Hepatocyte (in vitro differentiated cells): ENCODE data around the gene CLINT1. TPM values are rescaled to one million over a fixed set of nuclear protein-coding genes. Genes with fewer than 3 reads are reported as not detected.

Experiments used
- DNase-seq: peaks from one replicate; pipeline ENCODE4 v3.0.0-alpha.2; 2016; ENCODE audit warnings: low spot score
- H2AFZ ChIP-seq: fragments of 200-600 bp; sonication (generic); 2 replicates; pipeline ENCODE4 v1.6.0; 2016; ENCODE audit warnings: antibody characterized with exemption, mild to moderate bottlenecking
- H3K27ac ChIP-seq: fragments of 200-600 bp; sonication (generic); 2 replicates; pipeline ENCODE4 v1.5.1; 2016; ENCODE audit warnings: mild to moderate bottlenecking
- H3K27me3 ChIP-seq: fragments of 200-600 bp; sonication (generic); 2 replicates; pipeline ENCODE4 v1.6.1; 2016
- H3K36me3 ChIP-seq: fragments of 200-600 bp; sonication (generic); replicated peaks from 2 replicates; pipeline ENCODE4 v1.5.1; 2016; ENCODE audit warnings: low read depth; ENCODE audit not compliant: insufficient read depth
- H3K4me1 ChIP-seq: fragments of 200-600 bp; sonication (generic); 2 replicates; pipeline ENCODE4 v1.5.1; 2016; ENCODE audit warnings: mild to moderate bottlenecking, moderate library complexity; ENCODE audit not compliant: insufficient read depth
- H3K4me2 ChIP-seq: fragments of 200-600 bp; sonication (generic); 2 replicates; pipeline ENCODE4 v1.6.0; 2016
- H3K4me3 ChIP-seq: fragments of 200-600 bp; sonication (generic); 2 replicates; pipeline ENCODE4 v1.5.1; 2016; ENCODE audit warnings: mild to moderate bottlenecking
- H3K79me2 ChIP-seq: fragments of 200-600 bp; sonication (generic); 2 replicates; pipeline ENCODE4 v1.6.0; 2017; ENCODE audit warnings: mild to moderate bottlenecking
- H3K9me2 ChIP-seq: fragments of 200-600 bp; sonication (generic); replicated peaks from 2 replicates; pipeline ENCODE4 v1.6.0; 2017; ENCODE audit warnings: mild to moderate bottlenecking; ENCODE audit not compliant: insufficient read depth
- H3K9me3 ChIP-seq: fragments of 200-600 bp; sonication (generic); 2 replicates; pipeline ENCODE4 v1.5.1; 2016; ENCODE audit warnings: low read depth, mild to moderate bottlenecking
- H4K20me1 ChIP-seq: fragments of 200-600 bp; sonication (generic); 2 replicates; pipeline ENCODE4 v1.6.0; 2016; ENCODE audit warnings: mild to moderate bottlenecking; ENCODE audit not compliant: insufficient read depth, poor library complexity, severe bottlenecking
- EZH2 ChIP-seq: fragments of 200-600 bp; sonication (generic); IDR thresholded peaks from 2 replicates; pipeline ENCODE4 v1.6.1; 2016; ENCODE audit warnings: antibody characterized with exemption, mild to moderate bottlenecking, borderline replicate concordance
- EZH2phosphoT487 ChIP-seq: fragments of 200-600 bp; sonication (generic); IDR thresholded peaks from one replicate; pipeline ENCODE4 v1.6.1; 2018; ENCODE audit warnings: antibody characterized with exemption, mild to moderate bottlenecking, low read depth, moderate library complexity; ENCODE audit not compliant: unreplicated experiment, severe bottlenecking
- WGBS: methylation state at CpG from one replicate; pipeline ENCODE4 v1.1.6; 2016; ENCODE audit warnings: low lambda C conversion rate; ENCODE audit errors: missing lambda C conversion rate; 5-methylcytosine and 5-hydroxymethylcytosine counted together
- polyA plus RNA-seq: library from polyadenylated mRNA; unstranded; fragments of >200 nt; fragmentation: Nextera tagmentation; extraction: Ambion mirVana; gene quantifications from 2 replicates; pipeline ENCODE4 v1.2.1, GENCODE V29; 2016
- total RNA-seq: library from RNA; depleted of rRNA; stranded (reverse); fragments of >200 nt; gene quantifications from 2 replicates; pipeline ENCODE4 v1.2.3, GENCODE V29; 2014
- TF ChIP-seq, protein P1 (sequence below): fragments of 200-600 bp; sonication (generic); IDR thresholded peaks from 2 replicates; pipeline ENCODE4 v1.5.1; 2016; ENCODE audit warnings: antibody characterized with exemption, mild to moderate bottlenecking; ENCODE audit not compliant: poor library complexity

The CLINT1 gene
- total and polyA plus RNA-seq, 2 experiments from 2014 or later: 78.0 to 129 TPM

DNA sequence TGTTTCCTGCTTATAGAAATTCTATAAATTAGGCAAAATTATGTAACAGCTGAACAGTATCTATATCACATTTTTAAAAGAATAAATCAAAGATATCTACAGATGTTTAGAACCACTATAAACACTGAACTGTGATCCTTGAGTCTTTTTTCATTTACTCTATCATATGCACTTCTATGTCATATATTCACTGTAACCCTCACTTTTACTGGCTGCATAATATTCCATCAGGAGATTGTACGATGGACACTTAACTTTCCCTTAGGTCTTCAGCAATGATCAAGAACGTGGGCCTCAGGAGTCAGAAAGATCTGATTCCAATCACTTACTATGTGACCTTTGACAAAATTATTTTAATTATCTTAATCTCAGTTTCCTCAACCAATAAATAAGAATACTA lies 41.0 kb downstream of the CLINT1 start:
- Histone ChIP-seq H3K4me1 (no peaks in the 10 kb centered on the region), H3K36me3 (no peaks in the 10 kb centered on the region), H3K4me2 (no peak overlapping the region), H3K9me2 (no peaks in the 10 kb centered on the region), H3K27ac (no peak overlapping the region), H3K4me3 (no peak overlapping the region), H3K27me3 (no peaks in the 10 kb centered on the region), H3K79me2 (peaks cover 66% of the 10 kb centered on the region), H2AFZ (no peak overlapping the region), H4K20me1 (peaks cover 30% of the 10 kb centered on the region), H3K9me3 (no peaks in the 10 kb centered on the region)
- 96% methylated on average over 2 of the region's 2 CpGs for WGBS
- DNase-seq: no peak
- TF ChIP-seq EZH2phosphoT487 (no peak), EZH2 (no peak)
- TF ChIP-seq, protein P1, sequence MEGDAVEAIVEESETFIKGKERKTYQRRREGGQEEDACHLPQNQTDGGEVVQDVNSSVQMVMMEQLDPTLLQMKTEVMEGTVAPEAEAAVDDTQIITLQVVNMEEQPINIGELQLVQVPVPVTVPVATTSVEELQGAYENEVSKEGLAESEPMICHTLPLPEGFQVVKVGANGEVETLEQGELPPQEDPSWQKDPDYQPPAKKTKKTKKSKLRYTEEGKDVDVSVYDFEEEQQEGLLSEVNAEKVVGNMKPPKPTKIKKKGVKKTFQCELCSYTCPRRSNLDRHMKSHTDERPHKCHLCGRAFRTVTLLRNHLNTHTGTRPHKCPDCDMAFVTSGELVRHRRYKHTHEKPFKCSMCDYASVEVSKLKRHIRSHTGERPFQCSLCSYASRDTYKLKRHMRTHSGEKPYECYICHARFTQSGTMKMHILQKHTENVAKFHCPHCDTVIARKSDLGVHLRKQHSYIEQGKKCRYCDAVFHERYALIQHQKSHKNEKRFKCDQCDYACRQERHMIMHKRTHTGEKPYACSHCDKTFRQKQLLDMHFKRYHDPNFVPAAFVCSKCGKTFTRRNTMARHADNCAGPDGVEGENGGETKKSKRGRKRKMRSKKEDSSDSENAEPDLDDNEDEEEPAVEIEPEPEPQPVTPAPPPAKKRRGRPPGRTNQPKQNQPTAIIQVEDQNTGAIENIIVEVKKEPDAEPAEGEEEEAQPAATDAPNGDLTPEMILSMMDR: no peak

DNA sequence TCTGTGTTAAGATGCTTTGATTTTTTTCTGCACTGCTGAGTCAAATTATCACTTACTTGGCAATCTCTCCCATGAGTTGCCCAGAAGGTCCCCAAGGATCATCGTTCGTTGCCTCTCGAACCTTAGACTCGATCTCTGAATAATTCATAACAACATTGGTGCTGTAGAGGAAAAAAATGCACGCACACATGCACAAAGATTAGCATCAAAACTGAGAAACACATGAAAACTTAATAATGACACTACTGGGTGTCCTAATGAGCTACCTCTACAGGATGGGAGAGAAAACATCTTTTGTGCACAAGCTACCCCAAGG lies 41.6 kb downstream of the CLINT1 start:
- H3K27me3 ChIP-seq: no peaks in the 10 kb centered on the region
- no peaks in the 10 kb centered on the region for H3K9me2 ChIP-seq
- TF ChIP-seq, protein P1: no peak
- TF ChIP-seq EZH2 (no peak), EZH2phosphoT487 (no peak)
- H4K20me1 ChIP-seq: peaks cover 30% of the 10 kb centered on the region
- no peaks in the 10 kb centered on the region for H3K4me1 ChIP-seq
- WGBS: 96% methylated on average over 5 of the region's 5 CpGs
- H3K36me3 ChIP-seq: no peaks in the 10 kb centered on the region
- no peak overlapping the region for H3K4me2 ChIP-seq
- H3K79me2 ChIP-seq: peaks cover 65% of the 10 kb centered on the region
- no peaks in the 10 kb centered on the region for H3K9me3 ChIP-seq
- no peak overlapping the region for H3K4me3 ChIP-seq
- no peak overlapping the region for H3K27ac ChIP-seq
- H2AFZ ChIP-seq: no peak overlapping the region
- no peak for DNase-seq

DNA sequence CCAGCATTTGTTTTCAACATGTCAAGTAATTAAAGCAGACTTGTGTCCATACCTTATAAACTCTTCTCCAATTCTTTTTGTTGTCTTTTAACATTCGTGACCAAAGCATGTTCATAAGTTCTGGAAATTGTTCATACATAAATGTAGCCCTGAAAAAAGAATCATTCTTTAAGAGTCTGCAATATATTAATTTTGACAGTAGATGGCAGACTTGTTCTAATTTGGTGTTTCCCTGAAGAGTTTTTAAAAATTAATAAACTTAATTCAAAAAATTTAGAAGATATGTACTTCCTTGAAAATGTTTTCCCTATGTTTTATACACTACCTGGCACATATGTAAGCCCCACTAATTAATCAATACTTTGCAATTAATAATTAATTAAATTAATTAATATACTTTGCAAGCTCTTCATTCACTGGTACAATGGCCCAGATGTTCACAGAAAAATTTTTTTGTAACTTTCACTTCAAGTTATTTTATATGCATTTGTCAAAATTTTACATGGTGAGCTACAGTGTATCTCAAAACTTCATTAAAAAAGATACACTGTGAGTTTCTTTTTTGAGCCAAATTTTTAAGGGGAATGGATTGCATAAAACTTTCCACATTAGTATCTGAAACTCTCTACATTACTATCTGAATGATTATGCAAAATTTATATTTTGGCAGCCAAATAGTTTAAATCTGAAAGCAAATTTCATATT lies 42.1 kb downstream of the CLINT1 start:
- Histone ChIP-seq H3K9me2 (no peaks in the 10 kb centered on the region), H3K4me1 (no peaks in the 10 kb centered on the region), H3K9me3 (no peaks in the 10 kb centered on the region), H3K79me2 (peaks cover 60% of the 10 kb centered on the region), H3K27me3 (no peaks in the 10 kb centered on the region), H2AFZ (no peak overlapping the region), H3K27ac (no peak overlapping the region), H3K36me3 (no peaks in the 10 kb centered on the region), H3K4me2 (no peak overlapping the region), H4K20me1 (peaks cover 30% of the 10 kb centered on the region), H3K4me3 (no peak overlapping the region)
- DNase-seq: no peak
- TF ChIP-seq EZH2: no peak
- TF ChIP-seq, protein P1: peak; percentile 71
- WGBS: 77% methylated on average over 1 of the region's 1 CpG

DNA sequence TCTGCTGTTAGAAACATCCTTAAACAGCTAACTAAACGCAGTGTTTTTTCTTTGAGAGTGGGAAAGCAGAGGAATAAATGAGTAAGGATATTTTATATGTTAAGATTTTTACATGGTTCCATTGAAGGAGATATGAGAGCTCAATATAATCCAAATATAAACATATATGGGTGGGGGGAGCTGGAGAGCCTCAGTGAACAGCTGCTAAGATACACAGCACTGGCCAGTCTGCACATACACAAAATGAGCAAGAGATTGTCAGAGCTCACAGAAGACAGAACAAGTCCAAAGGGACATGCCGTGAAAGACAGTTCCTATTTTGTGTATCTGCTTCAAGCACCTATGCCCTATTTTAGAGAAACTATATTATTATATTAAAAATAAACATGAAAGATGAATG lies 46.9 kb downstream of the CLINT1 start:
- Histone ChIP-seq H3K4me3 (no peak overlapping the region), H3K4me1 (no peaks in the 10 kb centered on the region), H4K20me1 (peaks cover 2% of the 10 kb centered on the region), H3K36me3 (no peaks in the 10 kb centered on the region), H3K9me3 (no peaks in the 10 kb centered on the region), H3K79me2 (peaks cover 16% of the 10 kb centered on the region), H3K4me2 (no peak overlapping the region), H3K27ac (no peak overlapping the region), H3K9me2 (no peaks in the 10 kb centered on the region), H2AFZ (no peak overlapping the region), H3K27me3 (no peaks in the 10 kb centered on the region)
- DNase-seq: no peak
- TF ChIP-seq EZH2: no peak
- TF ChIP-seq, protein P1: no peak
- no peak for TF ChIP-seq EZH2phosphoT487
- WGBS: 67% methylated on average over 2 of the region's 2 CpGs
